Subcutaneous adipose tissue (tissue), 4 donors: Measurements from ENCODE around the gene TXNRD1. TPM values are rescaled to one million over a fixed set of nuclear protein-coding genes. Genes with fewer than 3 reads are reported as not detected.

ENCODE experiments used
- total RNA-seq, 4 donors: library from RNA; depleted of rRNA; stranded (reverse); fragments of >200 nt; gene quantifications; one replicate each; pipeline ENCODE4 v1.1.0, GENCODE V29; 2016
- TF ChIP-seq, protein P1 (sequence below): fragments of 450-650 bp; IDR thresholded peaks from one replicate; pipeline ENCODE4 v1.5.1; 2016; ENCODE audit warnings: low read depth, mild to moderate bottlenecking, control low read depth, antibody characterized with exemption, moderate library complexity

The TXNRD1 gene
- total RNA-seq, 4 donors from 2014 or later = 76.2 to 122 (median 83.3) TPM

DNA sequence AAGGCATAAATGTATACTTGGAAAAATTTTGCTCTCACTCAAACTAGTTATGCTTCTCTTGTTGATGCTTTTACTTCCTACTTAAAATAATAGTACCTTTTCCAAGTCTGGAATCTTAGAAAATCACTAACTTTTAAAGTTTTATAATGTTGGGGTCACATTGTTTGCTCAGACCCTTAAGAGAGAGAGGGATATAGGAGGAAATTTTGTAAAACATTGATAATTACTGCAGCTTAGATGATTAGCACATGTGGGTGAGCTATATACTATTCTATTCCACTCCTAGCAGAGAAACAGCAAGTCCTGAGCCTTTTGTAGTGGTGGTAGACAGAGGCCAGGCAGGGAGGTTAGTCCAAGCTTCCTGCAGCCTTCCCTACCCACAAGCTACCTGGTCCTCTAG, 101.4 kb downstream of the TXNRD1 start:
- TF ChIP-seq, protein P1, sequence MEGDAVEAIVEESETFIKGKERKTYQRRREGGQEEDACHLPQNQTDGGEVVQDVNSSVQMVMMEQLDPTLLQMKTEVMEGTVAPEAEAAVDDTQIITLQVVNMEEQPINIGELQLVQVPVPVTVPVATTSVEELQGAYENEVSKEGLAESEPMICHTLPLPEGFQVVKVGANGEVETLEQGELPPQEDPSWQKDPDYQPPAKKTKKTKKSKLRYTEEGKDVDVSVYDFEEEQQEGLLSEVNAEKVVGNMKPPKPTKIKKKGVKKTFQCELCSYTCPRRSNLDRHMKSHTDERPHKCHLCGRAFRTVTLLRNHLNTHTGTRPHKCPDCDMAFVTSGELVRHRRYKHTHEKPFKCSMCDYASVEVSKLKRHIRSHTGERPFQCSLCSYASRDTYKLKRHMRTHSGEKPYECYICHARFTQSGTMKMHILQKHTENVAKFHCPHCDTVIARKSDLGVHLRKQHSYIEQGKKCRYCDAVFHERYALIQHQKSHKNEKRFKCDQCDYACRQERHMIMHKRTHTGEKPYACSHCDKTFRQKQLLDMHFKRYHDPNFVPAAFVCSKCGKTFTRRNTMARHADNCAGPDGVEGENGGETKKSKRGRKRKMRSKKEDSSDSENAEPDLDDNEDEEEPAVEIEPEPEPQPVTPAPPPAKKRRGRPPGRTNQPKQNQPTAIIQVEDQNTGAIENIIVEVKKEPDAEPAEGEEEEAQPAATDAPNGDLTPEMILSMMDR = no peak

DNA sequence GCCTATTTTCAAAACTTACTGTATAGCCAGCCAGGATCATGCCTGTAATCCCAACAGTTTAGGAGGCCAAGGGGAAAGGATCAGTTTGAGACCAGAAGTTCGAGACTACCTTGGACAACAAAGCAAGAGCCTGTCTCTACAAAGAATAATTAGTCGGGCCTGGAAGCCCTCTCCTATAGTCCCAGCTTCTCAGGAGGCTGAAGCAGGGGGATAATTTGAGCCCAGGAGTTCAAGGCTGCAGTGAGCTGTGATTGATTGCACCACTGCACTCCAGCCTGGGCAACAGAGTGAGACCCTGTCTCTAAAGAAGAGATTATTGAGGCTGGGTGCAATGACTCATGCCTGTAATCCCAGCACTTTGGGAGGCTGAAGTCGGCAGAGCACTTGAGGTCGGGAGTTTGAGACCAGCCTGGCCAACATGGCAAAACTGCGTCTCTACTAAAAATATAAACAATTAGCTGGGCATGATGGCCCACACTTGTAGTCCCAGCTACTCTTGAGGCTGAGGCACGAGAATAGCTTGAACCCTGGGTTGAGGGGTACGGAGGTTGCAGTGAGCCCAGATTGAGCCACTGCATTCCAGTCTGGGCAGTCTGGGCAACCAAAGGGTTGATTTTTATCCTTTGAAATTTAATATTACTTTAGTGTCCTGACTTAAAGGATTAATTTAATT, 102.1 kb downstream of the TXNRD1 start:
- TF ChIP-seq, protein P1 = no peak

DNA sequence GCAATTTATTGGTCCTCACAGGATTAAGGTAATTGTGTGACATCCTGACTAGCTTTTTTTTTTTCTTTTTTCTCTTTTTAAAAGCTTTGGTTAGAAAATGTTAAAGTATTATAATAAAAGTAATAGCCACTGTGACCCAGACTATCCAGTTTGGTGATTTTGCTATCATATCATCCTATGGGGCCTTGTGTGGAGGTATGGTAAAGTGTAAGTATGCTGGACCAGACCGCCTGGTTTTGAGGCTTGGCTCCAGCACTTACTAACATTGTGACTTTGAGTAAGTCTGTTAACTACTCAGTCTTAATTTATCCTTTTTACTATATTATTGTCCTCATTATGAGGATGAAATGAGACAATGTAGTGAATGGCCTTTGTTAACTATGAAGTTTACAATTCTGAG, 103.4 kb downstream of the TXNRD1 start:
- TF ChIP-seq, protein P1 = no peak

DNA sequence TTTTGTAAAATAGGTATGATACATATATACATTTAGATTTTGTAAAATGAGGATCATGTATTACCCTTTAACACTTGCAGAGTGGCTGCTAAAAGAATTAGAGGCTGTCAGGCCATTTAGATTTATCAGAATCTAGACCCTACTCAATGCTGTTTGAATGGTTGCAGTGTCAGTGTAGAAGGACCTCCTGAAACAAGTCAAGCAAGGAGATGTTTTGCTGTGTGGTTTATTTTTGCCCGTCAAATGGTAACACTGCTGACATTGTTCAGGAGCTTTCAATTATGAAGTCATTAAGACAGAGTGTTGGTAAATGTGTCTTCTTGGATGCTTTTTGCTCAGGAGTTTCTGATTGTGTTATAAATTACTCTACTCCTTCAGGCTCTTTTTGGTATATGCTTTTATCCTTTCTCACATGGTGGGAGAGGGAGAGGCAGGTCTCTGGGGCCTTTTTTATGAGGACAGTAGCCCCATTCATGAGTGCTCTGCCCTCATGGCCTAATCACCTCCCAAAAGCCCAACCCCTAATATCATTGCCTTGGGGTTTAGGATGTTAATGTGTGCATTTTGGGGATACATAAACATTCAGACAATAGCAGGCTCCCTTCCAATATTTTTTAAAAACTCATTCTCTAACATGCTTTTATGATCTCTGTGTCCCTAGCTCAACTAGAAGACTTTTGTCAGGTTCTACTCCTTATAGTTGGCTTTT, 104.5 kb downstream of the TXNRD1 start:
- TF ChIP-seq, protein P1 = no peak

DNA sequence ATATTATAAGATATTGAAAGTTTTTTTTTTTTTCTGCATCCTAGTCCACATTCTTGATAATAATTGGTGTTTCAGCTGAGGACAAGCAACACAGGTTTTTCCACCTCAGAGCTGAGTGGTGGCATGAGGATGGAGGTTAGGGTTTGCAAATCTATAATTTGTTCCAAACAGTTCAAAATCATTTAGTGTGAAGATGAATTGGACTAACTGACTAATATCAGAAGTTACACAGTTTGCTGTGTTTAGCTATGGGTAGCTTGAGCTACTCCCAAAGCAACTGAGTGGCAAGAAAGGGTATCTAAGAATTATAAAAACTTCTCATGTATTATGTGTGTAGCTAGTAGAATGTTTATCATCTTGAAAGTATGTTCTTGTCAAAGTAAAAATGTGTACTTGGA, 105.0 kb downstream of the TXNRD1 start:
- TF ChIP-seq, protein P1 = no peak

DNA sequence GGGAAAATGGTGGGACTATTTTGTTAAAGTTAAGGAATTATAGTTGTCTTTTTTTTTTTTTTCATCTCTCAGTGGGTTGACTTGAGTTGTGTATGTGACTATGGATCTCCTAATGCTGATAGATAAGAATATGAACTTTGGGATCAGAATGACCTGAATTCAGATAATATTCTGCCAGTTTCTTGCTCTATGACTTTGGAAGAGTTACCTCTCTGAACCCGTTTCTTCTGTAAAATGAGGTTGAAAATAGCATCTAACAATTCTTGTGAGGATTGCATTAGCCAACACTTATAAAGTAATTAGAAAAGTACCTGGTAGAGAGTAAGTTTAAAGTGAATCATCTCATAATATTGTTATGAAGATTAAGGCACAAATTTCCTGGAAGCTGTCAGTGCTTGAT, 106.4 kb downstream of the TXNRD1 start:
- TF ChIP-seq, protein P1 = no peak

DNA sequence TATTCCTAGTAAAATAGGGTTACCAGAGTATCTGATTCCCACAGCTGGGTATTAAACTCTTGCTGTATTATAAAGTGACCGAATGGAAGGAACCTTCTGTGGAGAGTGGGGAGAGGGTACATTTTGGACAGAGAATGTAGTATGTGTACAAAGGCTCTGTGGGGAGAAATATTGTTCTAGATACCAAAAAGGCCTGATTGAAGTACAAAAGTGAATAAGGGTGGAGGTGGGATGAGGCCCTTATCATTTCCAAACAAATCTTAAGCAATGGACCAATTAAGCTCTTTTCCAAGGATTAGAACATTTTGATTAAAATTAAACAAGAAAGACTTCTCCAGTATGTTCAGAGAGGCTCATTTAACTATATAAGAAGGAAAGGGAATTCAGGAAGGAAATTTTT, 108.3 kb downstream of the TXNRD1 start:
- TF ChIP-seq, protein P1 = no peak
